ENCODE data around the gene OLA1.

OLA1 gene

GRCh38 chr2:174135981-174136380 is 112.4 kb downstream of the OLA1 start:
- Histone ChIP-seq H3K9ac (no peak overlapping the region), H3K4me3 (IDR thresholded peaks at IDR 0.05; ENCODE audit: insufficient read depth, low read depth, low read length) (no peak overlapping the region), H3K27me3 (ENCODE audit: insufficient read depth, low read depth) (no peaks in the 10 kb centered on the region), H3K36me3 (ENCODE audit: insufficient read depth) (no peaks in the 10 kb centered on the region), H4K20me1 (ENCODE audit: insufficient read depth) (no peaks in the 10 kb centered on the region), H3K4me1 (ENCODE audit: low read depth, poor library complexity, severe bottlenecking) (no peaks in the 10 kb centered on the region), H3K79me2 (ENCODE audit: insufficient read depth, low read depth) (no peaks in the 10 kb centered on the region), H3K4me2 (no peak overlapping the region), H3K27ac (no peak overlapping the region), H2AFZ (ENCODE audit: low read depth) (no peak overlapping the region)
- TF ChIP-seq CTCF (conservative IDR thresholded peaks at IDR 0.05; ENCODE audit: low read depth, low read length): no peak

- no peak overlapping the region for H3K4me3 ChIP-seq (IDR thresholded peaks at IDR 0.05; ENCODE audit: insufficient read depth, low read depth, low read length)
- no peaks in the 10 kb centered on the region for H3K36me3 ChIP-seq (ENCODE audit: insufficient read depth)
- no peak overlapping the region for H3K4me2 ChIP-seq
- H3K9ac ChIP-seq: no peak overlapping the region
- no peak overlapping the region for H2AFZ ChIP-seq (ENCODE audit: low read depth)
- H3K79me2 ChIP-seq (ENCODE audit: insufficient read depth, low read depth): no peaks in the 10 kb centered on the region
- no peaks in the 10 kb centered on the region for H3K4me1 ChIP-seq (ENCODE audit: low read depth, poor library complexity, severe bottlenecking)
- no peaks in the 10 kb centered on the region for H3K27me3 ChIP-seq (ENCODE audit: insufficient read depth, low read depth)
- no peak overlapping the region for H3K27ac ChIP-seq
- H4K20me1 ChIP-seq (ENCODE audit: insufficient read depth): no peaks in the 10 kb centered on the region
- no peak for TF ChIP-seq CTCF (conservative IDR thresholded peaks at IDR 0.05; ENCODE audit: low read depth, low read length)
These were observed 123.2 kb downstream of the OLA1 start for GRCh38 chr2:174125090-174125489.

GRCh38 chr2:174124181-174124580 is 124.2 kb downstream of the OLA1 start:
- Histone ChIP-seq H2AFZ (ENCODE audit: low read depth) (no peak overlapping the region), H3K9ac (no peak overlapping the region), H3K4me1 (ENCODE audit: low read depth, poor library complexity, severe bottlenecking) (peaks cover under 1% of the 10 kb centered on the region), H4K20me1 (ENCODE audit: insufficient read depth) (no peaks in the 10 kb centered on the region), H3K4me2 (no peak overlapping the region), H3K36me3 (ENCODE audit: insufficient read depth) (no peaks in the 10 kb centered on the region), H3K4me3 (IDR thresholded peaks at IDR 0.05; ENCODE audit: insufficient read depth, low read depth, low read length) (no peak overlapping the region), H3K79me2 (ENCODE audit: insufficient read depth, low read depth) (no peaks in the 10 kb centered on the region), H3K27me3 (ENCODE audit: insufficient read depth, low read depth) (no peaks in the 10 kb centered on the region), H3K27ac (no peak overlapping the region)
- no peak for TF ChIP-seq CTCF (conservative IDR thresholded peaks at IDR 0.05; ENCODE audit: low read depth, low read length)

- TF ChIP-seq CTCF (conservative IDR thresholded peaks at IDR 0.05; ENCODE audit: low read depth, low read length): no peak
- H4K20me1 ChIP-seq (ENCODE audit: insufficient read depth): no peaks in the 10 kb centered on the region
- no peaks in the 10 kb centered on the region for H3K27me3 ChIP-seq (ENCODE audit: insufficient read depth, low read depth)
- no peaks in the 10 kb centered on the region for H3K36me3 ChIP-seq (ENCODE audit: insufficient read depth)
- no peak overlapping the region for H3K27ac ChIP-seq
- H3K9ac ChIP-seq: no peak overlapping the region
- H3K4me2 ChIP-seq: no peak overlapping the region
- H2AFZ ChIP-seq (ENCODE audit: low read depth): no peak overlapping the region
- no peak overlapping the region for H3K4me3 ChIP-seq (IDR thresholded peaks at IDR 0.05; ENCODE audit: insufficient read depth, low read depth, low read length)
- no peaks in the 10 kb centered on the region for H3K79me2 ChIP-seq (ENCODE audit: insufficient read depth, low read depth)
- H3K4me1 ChIP-seq (ENCODE audit: low read depth, poor library complexity, severe bottlenecking): peaks cover 2% of the 10 kb centered on the region
These were observed 126.1 kb downstream of the OLA1 start for GRCh38 chr2:174122185-174122584.

All from KMS-11 (cell line).